ENCODE measurements around the gene PLEKHD1. TPM values are rescaled to one million over a fixed set of nuclear protein-coding genes. Genes with fewer than 3 reads are reported as not detected.
"Not testable (repeated sequence)": the region's sequence is repeated elsewhere in the genome, so short reads cannot be mapped to it uniquely, and the experiment has no call there.

PLEKHD1 gene
- polyA plus RNA-seq, 3 donors = 3.8 to 6.3 (median 3.8) TPM

DNA sequence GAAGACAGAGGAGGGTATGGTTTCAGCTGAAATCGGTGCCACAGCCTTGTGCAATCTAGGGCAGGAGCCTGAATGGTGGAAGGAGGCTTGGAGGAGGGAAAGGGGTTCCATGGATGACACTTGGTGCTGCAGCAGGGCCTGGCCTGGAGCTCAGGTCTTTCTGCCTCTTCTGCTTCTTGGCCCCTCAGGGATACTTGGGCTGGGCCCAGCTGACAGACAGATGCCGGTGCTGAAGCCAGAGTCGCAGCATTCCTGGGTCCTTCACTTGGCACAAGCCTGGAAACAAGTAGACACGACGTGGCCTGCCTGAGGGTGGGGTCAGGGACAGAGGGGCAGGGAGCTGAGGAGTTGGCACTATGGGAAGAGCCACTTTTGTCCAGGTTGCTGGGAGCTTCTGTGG, 4.4 kb upstream of the PLEKHD1 start:
- no peak for DNase-seq

DNA sequence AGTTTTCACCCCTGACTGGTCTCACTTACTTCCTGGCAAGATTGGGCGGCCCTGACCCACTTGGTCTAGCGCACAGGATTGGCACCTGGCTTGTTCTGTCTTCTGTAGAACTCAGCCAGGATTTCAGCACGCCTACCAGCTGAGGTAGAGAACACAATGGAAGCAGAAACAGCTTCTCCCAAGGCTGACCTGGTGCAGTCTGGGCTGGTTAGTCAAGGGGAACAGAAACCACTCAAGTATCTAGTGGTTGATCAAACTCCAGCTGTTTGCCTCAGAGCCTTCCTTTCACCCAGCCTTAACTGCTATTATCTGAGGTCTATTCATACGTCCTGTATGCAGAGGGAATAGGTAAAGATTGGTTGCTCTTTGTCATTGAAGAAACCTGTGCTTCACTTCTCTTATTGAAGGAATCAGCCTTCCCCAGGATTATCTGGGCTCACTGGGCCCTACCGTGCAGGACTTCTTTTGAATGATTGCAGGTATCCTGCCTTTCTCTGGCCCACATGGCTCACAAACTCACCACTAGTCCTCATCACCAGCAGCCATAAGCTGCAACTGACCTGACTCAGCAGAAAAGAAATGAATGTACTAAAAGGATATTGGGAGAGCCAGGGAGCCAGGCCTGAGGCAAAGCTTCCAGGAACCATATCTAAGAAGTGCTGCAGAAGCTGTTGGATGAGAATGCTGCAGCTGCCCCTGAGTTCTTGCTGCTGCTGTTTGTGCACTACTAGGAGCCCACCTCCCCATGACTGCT, 2.5 kb upstream of the PLEKHD1 start:
- DNase-seq = no peak

DNA sequence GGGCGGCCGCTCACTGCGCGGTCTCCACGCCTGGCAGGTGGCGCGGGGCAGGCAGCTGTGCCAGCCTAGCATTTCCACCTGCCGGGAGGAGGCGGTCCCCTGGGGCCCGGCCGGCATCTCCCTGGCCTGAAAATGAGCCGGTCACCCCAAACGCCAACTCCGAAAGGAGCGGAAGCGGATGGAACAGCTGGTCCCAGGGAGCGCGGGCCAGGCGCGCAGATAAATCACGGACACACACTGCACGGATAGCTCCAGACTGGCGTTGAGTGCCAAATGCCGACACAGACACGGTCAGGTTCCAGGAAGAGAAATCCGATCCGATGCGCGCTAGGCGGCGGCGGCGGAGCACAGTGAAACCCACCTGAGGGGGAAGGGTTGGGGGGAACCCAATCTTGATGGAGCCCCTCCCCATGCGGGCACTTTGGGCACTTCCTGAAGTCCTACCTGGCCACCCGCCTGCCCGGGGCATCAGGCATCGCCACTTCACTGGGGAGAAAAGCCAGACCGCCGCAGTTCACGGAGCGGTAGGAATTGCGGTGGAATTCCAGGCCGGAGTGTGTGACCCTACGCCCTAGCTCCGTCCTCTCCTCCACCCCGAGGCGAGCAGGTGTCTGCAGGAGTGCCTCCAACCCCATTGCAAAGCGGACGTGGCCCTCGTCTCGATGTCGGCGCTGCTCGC, 624 bp upstream of the PLEKHD1 start:
- DNase-seq = peak; percentile 66

DNA sequence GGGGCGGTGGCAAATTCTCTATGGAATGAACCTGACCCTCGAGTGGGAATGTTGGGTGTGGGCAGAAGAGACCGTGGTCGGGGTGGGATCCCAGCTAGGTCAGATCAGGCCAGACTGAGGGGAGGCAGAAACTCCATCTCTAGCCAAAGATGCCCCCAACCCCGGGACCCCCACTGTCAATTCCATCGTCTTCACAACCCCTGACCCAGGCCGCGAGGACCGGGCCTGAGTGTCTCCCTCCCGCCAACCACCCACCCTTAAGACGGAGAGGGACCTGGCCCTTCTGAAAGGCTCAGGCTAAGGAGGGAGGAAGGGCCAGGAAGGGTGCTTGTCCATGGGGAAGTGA, 760 bp downstream of the PLEKHD1 start:
- no peak for DNase-seq

DNA sequence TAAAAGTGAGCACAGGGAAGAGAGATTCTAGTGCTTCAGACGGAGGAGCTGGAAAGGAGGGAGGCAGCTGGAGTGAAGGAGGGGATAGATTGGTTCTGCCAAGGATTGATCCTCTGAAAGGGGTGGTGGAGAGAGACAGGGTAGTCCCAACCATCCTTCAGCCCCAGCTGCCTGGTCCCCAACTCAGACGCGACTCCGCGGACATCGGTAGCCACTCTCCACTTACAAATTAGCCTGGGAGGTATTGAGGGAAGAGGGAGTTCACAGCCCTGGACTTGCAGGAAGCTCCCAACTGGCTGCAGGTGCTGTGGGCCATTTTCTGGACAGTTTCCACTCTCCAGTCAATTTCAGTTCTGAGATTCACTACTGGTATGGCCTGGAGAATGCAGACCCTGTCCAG, 1.2 kb downstream of the PLEKHD1 start:
- no peak for DNase-seq

DNA sequence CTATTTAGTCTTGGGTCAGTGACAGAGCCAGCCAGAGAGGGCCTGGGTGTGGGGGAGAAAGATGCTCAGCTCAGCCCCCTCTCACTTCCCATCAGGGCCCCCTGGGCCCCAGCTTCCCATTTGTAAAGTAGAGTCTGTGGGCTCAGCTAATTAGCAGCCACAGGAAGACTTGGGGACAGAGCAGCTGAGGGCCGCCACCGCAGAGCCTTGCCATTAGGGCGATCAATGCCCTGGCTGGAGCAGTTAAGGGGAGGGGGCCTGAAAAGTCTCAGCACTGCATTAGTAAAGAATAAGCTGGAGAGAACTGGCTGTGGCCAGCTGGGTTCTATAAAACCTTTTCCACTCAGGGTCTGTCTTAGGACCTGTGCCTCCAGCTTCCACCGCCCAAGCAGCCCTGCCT, 2.7 kb downstream of the PLEKHD1 start:
- DNase-seq = no peak

DNA sequence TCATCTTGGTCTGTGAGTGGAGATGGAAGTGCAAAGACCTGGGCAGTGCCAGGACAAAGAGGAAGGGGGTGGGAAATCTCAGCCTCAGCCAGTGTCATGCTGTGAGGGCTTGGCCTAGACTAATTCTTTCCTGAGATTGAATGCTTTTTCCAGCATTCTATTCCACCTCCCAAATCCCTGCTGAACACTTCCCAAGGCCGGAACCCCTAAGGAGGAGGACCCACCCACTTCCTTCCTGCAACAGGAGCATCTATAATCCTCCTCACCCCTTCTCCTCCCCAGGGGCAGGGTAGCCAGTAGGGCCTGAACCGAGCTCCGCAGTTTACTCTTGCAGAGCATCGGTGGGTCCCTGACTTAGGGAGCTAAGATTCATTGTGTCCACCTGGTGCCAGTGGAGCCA, 3.2 kb downstream of the PLEKHD1 start:
- DNase-seq = no peak

DNA sequence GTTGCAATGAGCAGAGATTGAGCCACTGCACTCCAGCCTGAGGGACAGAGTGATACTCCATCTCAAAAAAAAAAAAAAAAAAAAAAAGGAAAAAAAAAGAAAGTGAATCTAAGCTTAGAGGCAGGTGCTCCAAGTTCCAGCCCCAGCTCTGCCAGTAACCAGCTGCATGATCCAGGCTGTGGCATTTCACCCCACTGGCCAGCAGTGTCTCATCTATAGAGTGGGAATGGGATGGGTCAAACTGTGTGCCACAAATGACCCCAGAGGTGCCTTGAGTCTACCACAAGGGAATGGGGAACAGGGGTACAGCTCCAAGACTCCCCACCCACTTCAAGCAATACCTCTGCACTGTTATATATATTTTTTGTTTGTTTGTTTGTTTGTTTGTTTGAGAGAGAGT, 5.0 kb downstream of the PLEKHD1 start:
- no peak for DNase-seq

DNA sequence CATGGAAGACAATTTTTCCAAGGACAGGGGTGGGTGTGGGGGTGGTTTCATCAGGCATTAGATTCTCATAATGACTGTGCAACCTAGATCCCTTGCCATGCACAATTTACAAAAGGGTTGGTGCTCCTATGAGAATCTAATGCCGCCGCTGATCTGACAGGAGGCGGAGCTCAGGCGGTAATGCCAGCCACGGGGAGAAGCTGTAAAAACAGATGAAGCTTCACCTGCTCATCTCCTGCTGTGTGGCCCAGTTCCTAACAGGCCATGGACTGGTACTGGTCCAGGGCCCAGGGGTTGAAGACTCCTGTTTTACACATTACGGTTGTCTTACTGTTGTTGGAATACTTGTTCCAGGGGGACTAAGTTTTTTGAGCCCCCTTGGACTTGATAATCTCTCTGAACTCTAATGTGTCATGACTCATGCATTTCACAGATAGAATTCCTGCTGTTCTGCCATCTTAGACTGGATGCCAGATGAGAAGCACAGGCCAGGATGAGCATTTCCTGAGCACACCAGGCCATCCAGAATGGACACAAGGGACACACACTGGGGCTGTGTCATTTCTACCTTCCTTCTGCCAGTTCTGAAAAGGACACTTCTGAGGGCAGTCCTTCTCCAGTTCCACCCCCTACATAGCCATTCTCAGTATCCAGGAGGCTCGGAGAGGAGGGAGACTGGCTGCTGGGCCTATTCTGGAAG, 5.8 kb downstream of the PLEKHD1 start:
- DNase-seq = no peak

DNA sequence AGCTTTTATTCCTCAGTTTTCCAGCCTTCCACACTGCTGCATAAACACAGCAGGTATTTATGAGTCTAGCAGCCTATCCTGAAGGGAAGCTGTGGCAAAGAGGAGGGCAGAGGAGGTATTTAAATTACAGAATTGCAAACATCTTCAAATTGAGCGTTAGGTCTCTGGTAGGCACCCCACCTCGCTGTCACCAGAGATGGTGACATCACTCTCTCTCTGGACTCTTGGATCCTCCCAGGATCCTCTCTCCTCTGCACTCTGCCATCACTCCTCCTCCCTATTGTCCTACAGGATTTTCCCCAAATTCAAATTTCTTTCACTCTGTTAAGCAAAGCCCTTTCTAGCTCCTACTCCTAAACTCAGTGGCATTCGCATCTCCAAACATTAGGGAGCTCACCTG, 6.7 kb downstream of the PLEKHD1 start:
- no peak for DNase-seq

DNA sequence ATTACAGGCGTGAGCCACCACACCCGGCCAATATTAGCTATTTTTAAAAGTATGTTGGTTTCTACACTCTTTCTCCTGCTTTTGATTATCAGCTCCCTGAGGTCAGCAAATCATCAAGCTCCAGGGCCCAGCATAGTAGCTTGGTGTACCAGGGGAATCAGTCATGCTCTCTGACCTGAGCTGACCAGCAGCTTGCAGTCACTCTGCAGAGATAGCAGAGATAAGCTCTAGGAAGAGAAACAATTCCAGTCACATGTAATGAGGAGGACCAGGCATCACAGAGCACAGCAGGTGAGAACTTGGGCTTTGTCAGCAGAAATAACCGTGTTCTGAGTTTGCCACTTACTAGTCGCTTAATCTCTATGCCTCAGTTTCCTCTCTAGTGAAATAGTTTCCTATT, 8.5 kb downstream of the PLEKHD1 start:
- DNase-seq = no peak

DNA sequence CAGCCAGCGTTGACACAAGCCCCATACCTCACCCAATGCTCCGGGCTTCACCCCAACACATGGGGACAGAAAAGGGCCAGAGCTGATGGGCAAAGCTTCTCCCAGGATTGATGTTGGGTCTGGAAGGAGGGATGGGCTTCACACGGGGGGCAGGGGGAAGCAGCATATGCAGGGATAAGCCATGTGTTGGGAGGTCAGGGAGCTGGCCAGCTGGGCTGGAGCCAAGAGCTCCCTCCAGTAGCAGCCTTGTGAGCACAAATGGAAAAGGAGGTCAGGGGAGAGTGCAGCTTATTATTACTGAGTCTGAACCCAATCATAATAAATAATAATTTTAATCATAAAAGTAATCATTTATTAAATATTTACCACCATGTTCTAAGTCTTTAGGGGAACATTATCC, 9.3 kb downstream of the PLEKHD1 start:
- DNase-seq = no peak

DNA sequence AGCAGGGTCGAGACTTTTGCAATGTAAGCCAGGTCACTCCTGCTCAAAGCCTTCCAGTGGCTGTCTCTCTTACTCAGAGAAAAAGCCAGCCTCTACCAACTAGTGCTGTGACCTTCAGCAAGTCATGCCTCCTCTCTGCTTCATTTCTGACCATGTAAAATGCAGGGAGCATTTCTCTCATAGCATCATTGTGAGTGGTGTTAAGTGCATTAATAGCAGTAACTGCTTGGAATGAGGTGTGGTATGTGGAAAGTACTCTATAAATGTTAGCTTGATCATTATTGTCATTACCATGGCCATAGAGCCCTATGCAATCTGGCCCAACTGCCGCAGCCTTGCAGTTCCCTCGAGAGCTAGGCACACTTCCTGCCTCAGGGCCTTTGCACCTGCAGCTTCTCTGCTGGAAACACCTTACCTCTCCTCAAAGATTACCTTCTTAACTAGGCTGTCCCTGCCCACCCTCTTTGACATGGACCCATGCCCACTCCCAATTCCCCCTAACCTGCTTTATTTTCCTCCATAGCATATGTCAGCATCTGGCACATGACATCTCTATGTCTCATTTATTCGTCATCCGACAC, 10.9 kb downstream of the PLEKHD1 start:
- no peak for DNase-seq

DNA sequence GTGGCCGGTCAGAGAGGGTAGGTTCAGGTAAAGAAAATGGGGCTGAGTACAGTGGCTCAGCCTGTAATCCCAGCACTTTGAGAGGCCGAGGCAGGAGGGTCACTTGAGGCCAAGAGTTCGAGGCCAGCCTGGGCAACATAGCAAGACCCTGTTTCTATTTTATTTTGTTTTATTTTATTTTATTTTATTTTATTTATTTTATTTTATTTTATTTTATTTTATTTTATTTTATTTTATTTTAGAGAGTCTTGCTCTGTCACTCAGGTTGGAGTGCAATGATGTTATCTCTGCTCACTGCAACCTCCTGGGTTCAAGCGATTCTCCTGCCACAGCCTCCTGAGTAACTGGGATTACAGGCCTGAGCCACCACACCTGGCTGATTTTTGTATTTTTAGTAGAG, 13.3 kb downstream of the PLEKHD1 start:
- DNase-seq = not testable (repeated sequence)

DNA sequence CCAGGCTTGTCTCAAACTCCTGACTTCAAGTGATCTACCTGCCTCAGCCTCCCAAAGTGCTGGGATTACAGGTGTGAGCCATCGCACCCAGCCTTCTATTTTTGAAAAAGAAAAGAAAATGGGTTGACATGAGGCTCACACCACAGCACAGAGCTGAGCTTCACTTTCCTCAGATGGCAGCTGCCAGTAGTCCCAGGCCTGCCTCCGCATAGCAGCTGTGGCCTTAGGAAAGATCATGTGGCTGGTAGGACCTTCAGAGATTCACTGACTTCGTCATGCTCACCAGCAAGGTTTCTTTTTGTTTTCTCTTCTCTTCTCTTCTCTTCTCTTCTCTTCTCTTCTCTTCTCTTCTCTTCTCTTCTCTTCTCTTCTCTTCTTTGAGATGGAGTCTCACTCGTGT, 13.8 kb downstream of the PLEKHD1 start:
- DNase-seq = not testable (repeated sequence)

DNA sequence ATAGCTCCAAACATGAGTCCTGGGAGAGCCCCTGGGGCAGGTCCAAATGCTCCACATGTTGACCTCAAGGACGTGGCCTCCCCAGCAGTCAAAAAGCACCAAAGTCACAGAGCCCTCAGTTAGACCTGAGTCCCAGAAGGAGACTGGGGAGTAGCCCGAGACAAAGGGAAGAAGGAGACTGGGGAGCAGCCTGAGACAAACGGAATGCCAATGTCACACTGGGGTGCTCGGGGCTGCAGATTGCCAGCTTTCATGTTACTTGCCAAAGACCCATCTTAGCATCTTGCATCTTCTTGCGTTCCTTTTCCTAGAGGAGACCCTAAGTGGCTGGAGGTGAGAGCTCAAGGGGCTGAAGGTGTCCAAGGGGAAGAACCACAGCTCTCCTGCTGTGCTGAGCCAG, 14.9 kb downstream of the PLEKHD1 start:
- DNase-seq = no peak

DNA sequence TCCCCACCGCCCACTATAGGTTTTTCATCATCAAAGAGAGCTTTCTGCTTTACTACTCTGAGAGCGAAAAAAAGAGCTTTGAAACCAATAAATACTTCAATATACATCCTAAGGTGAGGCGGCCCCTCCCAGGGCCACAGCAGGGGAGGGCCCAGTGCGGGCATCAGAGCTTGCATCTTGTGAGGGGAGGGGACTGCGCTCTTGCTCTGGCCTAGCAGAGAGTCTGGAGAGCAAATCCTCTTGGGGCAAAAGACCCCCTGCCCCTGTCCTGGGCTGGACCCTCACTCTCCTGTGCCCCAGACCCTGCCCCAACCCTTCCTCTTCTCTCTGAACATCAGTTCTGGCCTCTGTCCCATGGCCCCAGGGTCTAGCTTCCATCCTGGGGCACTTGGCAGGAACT, 15.6 kb downstream of the PLEKHD1 start:
- no peak for DNase-seq

DNA sequence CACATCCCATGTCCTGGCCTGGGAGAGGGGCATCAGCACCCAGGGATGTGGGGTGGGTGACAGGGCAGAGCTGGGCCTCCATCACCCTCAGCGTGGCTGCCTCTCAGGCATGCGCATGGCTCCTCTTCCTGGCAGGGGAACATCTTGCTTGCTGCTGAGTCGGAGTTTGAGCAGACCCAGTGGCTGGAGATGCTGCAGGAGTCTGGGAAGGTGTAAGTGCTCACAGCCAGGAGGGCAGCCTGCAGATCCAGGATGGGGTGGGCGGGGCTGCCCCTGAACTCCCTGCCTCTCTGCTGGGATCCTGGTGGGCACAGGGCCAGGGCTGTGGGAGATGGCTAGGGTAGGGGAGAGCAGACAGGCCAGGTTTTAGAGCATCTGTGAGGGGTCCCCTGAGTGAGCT, 16.2 kb downstream of the PLEKHD1 start:
- no peak for DNase-seq

DNA sequence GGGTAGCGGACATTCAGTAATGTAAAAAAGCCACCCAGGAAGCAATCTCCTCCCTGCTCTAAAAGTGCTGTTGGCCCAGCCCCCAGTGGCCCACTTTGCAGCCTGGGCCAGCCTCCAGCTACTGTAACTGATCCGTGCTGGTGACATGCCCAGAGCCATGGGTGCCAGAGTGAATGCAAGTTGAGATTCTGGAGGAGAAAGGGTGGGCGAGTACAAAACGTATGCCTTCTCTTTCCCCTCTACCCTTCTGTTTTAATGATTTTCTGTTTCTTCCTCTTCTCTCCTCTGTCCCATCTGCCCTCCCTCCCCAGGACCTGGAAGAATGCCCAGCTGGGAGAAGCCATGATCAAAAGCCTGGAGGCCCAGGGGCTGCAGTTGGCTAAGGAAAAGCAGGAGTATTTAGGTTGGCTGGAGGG, 16.9 kb downstream of the PLEKHD1 start:
- DNase-seq = no peak

DNA sequence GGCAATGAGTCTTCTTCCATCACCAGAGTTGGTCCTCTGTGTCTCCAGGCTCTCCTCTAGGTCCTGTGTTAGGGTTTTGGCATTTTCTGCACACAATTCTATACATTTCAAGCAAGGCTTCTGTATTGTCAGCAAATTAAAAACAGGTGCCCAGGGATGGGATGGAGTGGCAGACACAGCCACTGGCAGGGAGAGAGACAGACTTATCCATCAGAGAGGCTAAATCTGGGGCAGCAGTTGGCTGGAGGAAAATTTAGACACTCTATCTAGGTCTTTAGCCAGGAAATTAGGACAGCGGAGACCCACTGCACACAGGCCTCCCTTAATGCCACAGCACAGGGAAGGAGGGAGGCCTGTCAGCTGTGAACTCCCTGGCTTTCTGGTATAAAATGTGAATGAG, 20.2 kb downstream of the PLEKHD1 start:
- DNase-seq = no peak

DNA sequence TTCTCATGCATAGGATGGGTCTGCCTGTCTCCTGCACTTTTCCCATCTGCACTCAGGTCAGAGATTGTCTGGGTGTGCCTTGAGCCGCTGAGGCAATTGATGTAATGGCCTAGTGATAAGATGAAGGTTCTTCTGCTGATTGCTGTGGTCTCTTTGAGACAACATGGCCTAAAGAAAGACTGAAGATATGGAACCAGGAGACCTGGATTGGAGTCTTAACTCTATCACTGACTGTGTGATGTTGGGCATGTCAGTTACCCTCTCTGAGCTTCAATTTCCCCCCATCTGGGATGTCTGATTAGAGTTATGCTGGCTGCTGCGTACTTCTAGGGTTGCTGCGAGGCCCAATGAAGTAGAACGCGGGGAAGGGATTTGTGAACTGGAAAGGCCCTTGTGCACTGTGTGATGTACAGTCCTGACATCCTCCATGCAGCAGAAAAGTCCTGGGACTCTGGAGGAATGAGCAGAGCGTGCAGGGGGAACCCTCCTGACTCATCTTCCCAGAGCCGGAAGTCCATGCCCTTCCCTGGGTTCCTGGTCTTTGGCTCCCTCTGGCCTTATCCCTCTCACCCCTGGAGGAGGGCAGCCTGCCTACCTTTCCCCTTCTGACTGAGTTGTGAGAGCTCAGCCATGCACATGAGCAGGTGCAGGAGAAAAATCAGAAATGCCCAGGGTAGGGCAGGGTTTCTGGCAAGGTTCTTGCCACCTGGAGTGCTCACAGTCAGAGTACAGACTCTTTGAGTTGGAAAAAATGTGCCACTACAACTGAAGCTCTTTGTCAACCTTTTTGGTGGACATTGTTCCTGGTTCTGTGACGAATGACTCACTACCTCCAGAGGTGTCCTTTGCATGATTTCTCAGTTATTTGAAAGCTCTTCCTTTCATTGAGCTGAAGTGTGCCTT, 21.1 kb downstream of the PLEKHD1 start:
- DNase-seq = no peak

DNA sequence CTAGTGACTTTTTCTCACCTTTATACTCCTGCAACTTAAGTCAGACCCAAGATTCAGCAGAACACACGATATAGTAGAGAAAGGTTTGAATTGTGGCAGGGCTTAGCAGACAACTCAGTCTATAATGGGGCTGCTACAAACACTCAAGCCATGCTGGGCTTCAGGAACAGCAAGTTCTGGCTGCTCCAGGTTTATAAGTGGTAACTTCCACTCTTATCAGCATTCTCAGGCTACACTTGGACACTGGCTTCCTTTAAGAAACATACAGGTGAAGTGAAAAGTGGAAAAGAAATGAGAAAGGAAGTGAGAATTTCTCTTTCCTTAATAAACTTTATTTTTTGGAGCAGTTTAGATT, 21.7 kb downstream of the PLEKHD1 start:
- DNase-seq = no peak

Data from renal pelvis (tissue), 4 donors.